GM18951 (cell line): Measurements from ENCODE around the gene GPR107.

Experiments used
- POLR2A ChIP-seq: IDR thresholded peaks from 4 replicates; pipeline ENCODE4 v1.6.1; 2011; ENCODE audit warnings: mild to moderate bottlenecking; ENCODE audit not compliant: insufficient read length, insufficient read depth; ENCODE audit errors: extremely low read depth
- in situ Hi-C: fragments of 300-500 bp; cut with MboI; formaldehyde crosslinking; loops from one replicate; pipeline ENCODE4 v1.12.0; 2022; ENCODE audit warnings: low sequenced_read_pairs, mixed read lengths, inconsistent platforms; ENCODE audit not compliant: unreplicated experiment

GPR107 gene

GRCh38 chr9:130116346-130116745, 62.6 kb downstream of the GPR107 start:
- in situ Hi-C loops = loop anchor here (10.0 kb wide), 1 partner anchor 108 kb away; no protein-coding TSS in a partner anchor

GRCh38 chr9:130117376-130117775, 63.7 kb downstream of the GPR107 start:
- no peak for TF ChIP-seq POLR2A
- in situ Hi-C loops = loop anchor here (10.0 kb wide), 1 partner anchor 107 kb away; no protein-coding TSS in a partner anchor

More at GRCh38 chr9:130116346-130116745, 62.6 kb downstream of the GPR107 start:
- no peak for TF ChIP-seq POLR2A

GRCh38 chr9:130117816-130118632, 64.3 kb downstream of the GPR107 start:
- in situ Hi-C loops = loop anchor here (10.0 kb wide), 1 partner anchor 107 kb away; no protein-coding TSS in a partner anchor
- TF ChIP-seq POLR2A = no peak

- in situ Hi-C loops = loop anchor here (10.0 kb wide), 1 partner anchor 106 kb away; no protein-coding TSS in a partner anchor
- TF ChIP-seq POLR2A = no peak
Measured at GRCh38 chr9:130118841-130119518, 65.3 kb downstream of the GPR107 start.

- TF ChIP-seq POLR2A = no peak
- in situ Hi-C loops = loop anchor here (10.0 kb wide), 1 partner anchor 105 kb away; no protein-coding TSS in a partner anchor
Measured at GRCh38 chr9:130119519-130120298, 66.0 kb downstream of the GPR107 start.

GRCh38 chr9:130120299-130120587, 66.5 kb downstream of the GPR107 start:
- in situ Hi-C loops = no loop called here

GRCh38 chr9:130120832-130121231, 67.1 kb downstream of the GPR107 start:
- in situ Hi-C loops = no loop called here
- TF ChIP-seq POLR2A = no peak

More at GRCh38 chr9:130120299-130120587, 66.5 kb downstream of the GPR107 start:
- no peak for TF ChIP-seq POLR2A

- no peak for TF ChIP-seq POLR2A
- in situ Hi-C loops = no loop called here
Measured at GRCh38 chr9:130122456-130122855, 68.8 kb downstream of the GPR107 start.

- in situ Hi-C loops = no loop called here
Measured at GRCh38 chr9:130124085-130124860, 70.6 kb downstream of the GPR107 start.

GRCh38 chr9:130126721-130127433, 73.2 kb downstream of the GPR107 start:
- no peak for TF ChIP-seq POLR2A
- in situ Hi-C loops = no loop called here

More at GRCh38 chr9:130124085-130124860, 70.6 kb downstream of the GPR107 start:
- no peak for TF ChIP-seq POLR2A

- TF ChIP-seq POLR2A = peak; percentile 41
- in situ Hi-C loops = no loop called here
Measured at GRCh38 chr9:130128251-130128650, 74.5 kb downstream of the GPR107 start.
